A549 (cell line): ENCODE measurements around the gene CLCF1. TPM values are rescaled to one million over a fixed set of nuclear protein-coding genes. Genes with fewer than 3 reads are reported as not detected.

ENCODE experiments used
- ATAC-seq, 2 experiments: fragments of 200-7000 bp in 1 of 2; fragments of >200 bp in 1 of 2; cut with Nextera tagmentation in 1 of 2; cut with Tn5 transposase in 1 of 2; 3 replicates each; pipeline versions ENCODE4 v1.8.0 to v1.9.1; 2018 to 2020; ENCODE audit warnings: mild to moderate bottlenecking in 1 of 2, moderate library complexity in 1 of 2
- CTCF ChIA-PET: fragments of 300-600 bp; sonication (Branson Sonifier 250); formaldehyde crosslinking; extraction: SDS; loops from one replicate; lab custom pipeline; 2021; ENCODE audit warnings: antibody characterized with exemption, inconsistent platforms; lab: Yijun Ruan, JAX
- POLR2A ChIA-PET: fragments of 350-600 bp; formaldehyde crosslinking; extraction: SDS; loops from one replicate; lab custom pipeline; 2021; ENCODE audit warnings: antibody characterized with exemption, inconsistent platforms; lab: Yijun Ruan, JAX
- DNase-seq, 2 experiments: peaks; one replicate each; pipeline versions ENCODE4 v3.0.0 to v3.0.0-alpha.2; 2011 to 2016; ENCODE audit warnings: low read depth in 1 of 2, low spot score in 1 of 2
- FAIRE-seq: peaks from 2 replicates; lab custom pipeline; 2011; peaks lifted over from hg19 to GRCh38; lab: Jason Lieb, UNC
- H3K27ac ChIP-seq, 2 experiments: fragments of >200 bp; sonication (Bioruptor Twin); formaldehyde crosslinking; 3 replicates each; pipeline ENCODE4 v1.5.1; 2016 to 2017
- H3K4me1 ChIP-seq: fragments of >200 bp; sonication (Bioruptor Twin); formaldehyde crosslinking; 3 replicates; pipeline ENCODE4 v1.6.1; 2016
- H3K4me2 ChIP-seq: fragments of >200 bp; sonication (Bioruptor Twin); formaldehyde crosslinking; 3 replicates; pipeline ENCODE4 v1.6.1; 2016
- H3K4me3 ChIP-seq: fragments of >200 bp; sonication (Bioruptor Twin); formaldehyde crosslinking; 3 replicates; pipeline ENCODE4 v1.5.1; 2016
- H3K9me3 ChIP-seq: fragments of >200 bp; sonication (Bioruptor Twin); formaldehyde crosslinking; 3 replicates; pipeline ENCODE4 v1.6.1; 2016
- CBX8 ChIP-seq: fragments of 200-600 bp; sonication (generic); IDR thresholded peaks from 2 replicates; pipeline ENCODE4 v1.6.1; 2016
- CEBPB ChIP-seq, 2 experiments: fragments of >200 bp in 1 of 2; sonication (Bioruptor Twin) in 1 of 2; formaldehyde crosslinking in 1 of 2; IDR thresholded peaks; 2 replicates each; pipeline ENCODE4 v1.6.1; 2012 to 2016
- CHD4 ChIP-seq: fragments of 200-600 bp; sonication (generic); IDR thresholded peaks from 2 replicates; pipeline ENCODE4 v1.6.1; 2016; ENCODE audit warnings: antibody characterized with exemption, mild to moderate bottlenecking, borderline replicate concordance
- EHF ChIP-seq: fragments of 250-450 bp; sonication (Bioruptor Pico); IDR thresholded peaks from 2 replicates; pipeline ENCODE4 v1.5.0; 2020; ENCODE audit warnings: mild to moderate bottlenecking
- EHMT2 ChIP-seq: fragments of 200-600 bp; sonication (generic); IDR thresholded peaks from 2 replicates; pipeline ENCODE4 v1.6.1; 2016; ENCODE audit warnings: antibody characterized with exemption, low read depth, mild to moderate bottlenecking, moderate library complexity
- ELK1 ChIP-seq: fragments of 150-350 bp; IDR thresholded peaks from 2 replicates; pipeline ENCODE4 v1.6.1; 2014; ENCODE audit warnings: low read depth, mild to moderate bottlenecking, low read length
- FOXS1 ChIP-seq: fragments of 250-450 bp; sonication (Bioruptor Pico); IDR thresholded peaks from 2 replicates; pipeline ENCODE4 v1.5.0; 2020; ENCODE audit warnings: mild to moderate bottlenecking, moderate library complexity
- HES2 ChIP-seq: fragments of >200 bp; sonication (Bioruptor Twin); formaldehyde crosslinking; IDR thresholded peaks from 2 replicates; pipeline ENCODE4 v1.6.1; 2016
- HOXB5 ChIP-seq: fragments of 250-450 bp; sonication (Bioruptor Pico); IDR thresholded peaks from 2 replicates; pipeline ENCODE4 v1.5.0; 2020; ENCODE audit warnings: mild to moderate bottlenecking, moderate library complexity
- JUNB ChIP-seq: fragments of >200 bp; sonication (Bioruptor Twin); formaldehyde crosslinking; IDR thresholded peaks from 2 replicates; pipeline ENCODE4 v1.6.1; 2016
- KDM5A ChIP-seq: fragments of 200-600 bp; sonication (generic); IDR thresholded peaks from 2 replicates; pipeline ENCODE4 v1.6.1; 2016; ENCODE audit warnings: antibody characterized with exemption, mild to moderate bottlenecking
- MAX ChIP-seq: IDR thresholded peaks from 2 replicates; pipeline ENCODE4 v1.6.1; 2012
- MYC ChIP-seq: IDR thresholded peaks from 2 replicates; pipeline ENCODE4 v1.6.1; 2012; ENCODE audit warnings: mild to moderate bottlenecking, inconsistent platforms, low read length, improper control_type of control experiment, borderline replicate concordance
- NPAS2 ChIP-seq: fragments of 250-450 bp; sonication (Bioruptor Pico); IDR thresholded peaks from 2 replicates; pipeline ENCODE4 v1.8.0; 2022; ENCODE audit warnings: mild to moderate bottlenecking, moderate library complexity, borderline replicate concordance
- PHF8 ChIP-seq: fragments of 200-600 bp; sonication (generic); IDR thresholded peaks from 2 replicates; pipeline ENCODE4 v1.6.1; 2016; ENCODE audit warnings: low read depth, mild to moderate bottlenecking, antibody characterized with exemption, moderate library complexity, borderline replicate concordance
- POLR2AphosphoS2 ChIP-seq: conservative IDR thresholded peaks from 2 replicates; pipeline ENCODE4 v1.6.1; 2012; ENCODE audit warnings: low read length, improper control_type of control experiment, inconsistent platforms
- RAD21 ChIP-seq, 2 experiments: fragments of >200 bp in 1 of 2; sonication (Bioruptor Twin) in 1 of 2; formaldehyde crosslinking in 1 of 2; IDR thresholded peaks in 1 of 2; conservative IDR thresholded peaks in 1 of 2; 2 replicates in 1 of 2; 3 replicates in 1 of 2; pipeline ENCODE4 v1.6.1; 2012 to 2018; ENCODE audit warnings: inconsistent platforms in 1 of 2
- REST ChIP-seq: fragments of 200-600 bp; sonication (generic); IDR thresholded peaks from 2 replicates; pipeline ENCODE4 v1.6.1; 2016; ENCODE audit warnings: antibody characterized with exemption, mild to moderate bottlenecking, moderate library complexity
- ZFP36 ChIP-seq: fragments of 450-650 bp; IDR thresholded peaks from 2 replicates; pipeline ENCODE4 v1.6.1; 2014; ENCODE audit warnings: borderline replicate concordance; ENCODE audit not compliant: partially characterized antibody
- WGBS: methylation state at CpG from one replicate; pipeline ENCODE4 v1.1.6; 2017; ENCODE audit errors: missing lambda C conversion rate; 5-methylcytosine and 5-hydroxymethylcytosine counted together
- polyA plus RNA-seq, 4 experiments: library from polyadenylated mRNA; depleted of rRNA in 3 of 4; stranded (reverse); fragments of >200 nt; fragmentation: RNase III in 1 of 4; extraction: RNeasy Plus Mini Kit Qiagen cat#74134 plus additional on column Dnase treatment in 1 of 4; gene quantifications; 2 replicates in 3 of 4; 3 replicates in 1 of 4; pipeline ENCODE4 v1.2.3, GENCODE V29; 2011 to 2017
- TF ChIP-seq, protein P1 (sequence below): fragments of 250-450 bp; sonication (Bioruptor Pico); IDR thresholded peaks from 2 replicates; pipeline ENCODE4 v1.5.0; 2020; ENCODE audit warnings: low read depth, mild to moderate bottlenecking, moderate library complexity
- TF ChIP-seq, protein P2 (sequence below): fragments of 250-450 bp; sonication (Bioruptor Pico); IDR thresholded peaks from 2 replicates; pipeline ENCODE4 v1.5.0; 2021; ENCODE audit warnings: mild to moderate bottlenecking, moderate library complexity, borderline replicate concordance

Gene CLCF1
- polyA plus RNA-seq, 2 of the 4 experiments (the other 2 are of a cell fraction): 23.9 to 31.0 TPM

DNA sequence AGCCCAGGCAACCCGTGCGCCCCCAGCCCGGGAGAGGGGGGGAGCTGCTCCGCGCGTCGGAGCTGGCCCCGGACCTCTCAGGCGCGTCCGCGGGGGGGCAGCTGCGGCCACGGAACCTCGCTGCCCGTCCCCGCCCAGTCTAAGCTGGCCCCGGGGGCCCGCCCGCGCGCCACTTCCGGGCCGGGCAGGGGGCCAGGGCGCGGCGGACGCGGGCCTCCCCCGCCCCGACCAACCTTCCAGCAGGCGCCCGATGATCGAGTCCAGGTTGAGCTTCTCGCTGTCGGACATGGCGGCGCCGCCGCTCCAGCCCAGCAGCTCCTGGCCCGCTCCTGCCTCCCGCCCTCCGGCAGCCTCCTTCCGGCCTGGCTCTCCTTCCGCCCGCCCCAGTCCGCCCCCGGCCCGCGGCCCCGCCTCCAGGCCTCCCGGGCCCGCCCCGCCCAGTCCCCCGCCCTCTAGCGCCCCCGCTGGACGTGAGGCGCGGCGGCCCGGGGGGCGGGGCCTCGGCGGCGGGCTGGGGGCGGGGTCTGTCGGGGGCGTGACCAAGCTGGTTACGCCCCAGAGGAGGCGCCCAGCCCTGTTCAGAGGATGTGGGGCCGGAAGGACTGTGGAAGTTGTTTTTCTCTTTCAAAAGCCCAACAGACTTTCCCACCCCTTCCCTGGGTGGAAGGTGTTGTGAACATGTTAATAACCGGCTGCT lies 28.2 kb upstream of the CLCF1 start, which contains the start of gene PPP1CA (continued):
- TF ChIP-seq ELK1 (no peak), JUNB (no peak), MAX (no peak; the same call in 1 of the 2 replicates), ZFP36 (no peak), MYC (no peak; the same call in 1 of the 2 replicates)

- Histone ChIP-seq H3K4me3 (peak overlapping the region; percentile 80), H3K9me3 (no peaks in the 10 kb centered on the region), H3K4me1 (peaks cover 15% of the 10 kb centered on the region), H3K4me2 (peak overlapping the region; percentile 93), H3K27ac (peak overlapping the region; percentile 89 to 98)
- no peak for TF ChIP-seq EHMT2
- 0 out of 2 replicates have a peak, but pooled peaks have one; percentile 17 for TF ChIP-seq PHF8
- TF ChIP-seq FOXS1 (CRISPR knock-in tag): no peak
- no peak for TF ChIP-seq EHF
- TF ChIP-seq, protein P1, sequence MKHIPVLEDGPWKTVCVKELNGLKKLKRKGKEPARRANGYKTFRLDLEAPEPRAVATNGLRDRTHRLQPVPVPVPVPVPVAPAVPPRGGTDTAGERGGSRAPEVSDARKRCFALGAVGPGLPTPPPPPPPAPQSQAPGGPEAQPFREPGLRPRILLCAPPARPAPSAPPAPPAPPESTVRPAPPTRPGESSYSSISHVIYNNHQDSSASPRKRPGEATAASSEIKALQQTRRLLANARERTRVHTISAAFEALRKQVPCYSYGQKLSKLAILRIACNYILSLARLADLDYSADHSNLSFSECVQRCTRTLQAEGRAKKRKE (CRISPR knock-in tag): no peak
- TF ChIP-seq POLR2AphosphoS2: 0 out of 2 replicates have a peak, but pooled peaks have one; percentile 69
- ATAC-seq: peak; percentile 1 to 10; a peak in 4 of 6 replicates
- ChIA-PET CTCF (interaction anchor here (0.6 to 46.2 kb wide), 29 partner anchors 12 to 397 kb away, joined by 3 to 1913 read pairs (median 4); partner anchors contain the start of genes CARNS1, CLCF1, GPR152 and POLD4), POLR2A (interaction anchor here (0.7 to 2.2 kb wide), 20 partner anchors 9 to 162 kb away, joined by 3 to 21 read pairs (median 6); partner anchors contain the start of genes AIP, PITPNM1, POLD4 and PTPRCAP)
- FAIRE-seq: no peak
- 12% methylated on average over 7 of the region's 27 CpGs for WGBS
- no peak for DNase-seq
These were observed 27.6 kb upstream of the CLCF1 start for GRCh38 chr11:67400942-67401494.

DNA sequence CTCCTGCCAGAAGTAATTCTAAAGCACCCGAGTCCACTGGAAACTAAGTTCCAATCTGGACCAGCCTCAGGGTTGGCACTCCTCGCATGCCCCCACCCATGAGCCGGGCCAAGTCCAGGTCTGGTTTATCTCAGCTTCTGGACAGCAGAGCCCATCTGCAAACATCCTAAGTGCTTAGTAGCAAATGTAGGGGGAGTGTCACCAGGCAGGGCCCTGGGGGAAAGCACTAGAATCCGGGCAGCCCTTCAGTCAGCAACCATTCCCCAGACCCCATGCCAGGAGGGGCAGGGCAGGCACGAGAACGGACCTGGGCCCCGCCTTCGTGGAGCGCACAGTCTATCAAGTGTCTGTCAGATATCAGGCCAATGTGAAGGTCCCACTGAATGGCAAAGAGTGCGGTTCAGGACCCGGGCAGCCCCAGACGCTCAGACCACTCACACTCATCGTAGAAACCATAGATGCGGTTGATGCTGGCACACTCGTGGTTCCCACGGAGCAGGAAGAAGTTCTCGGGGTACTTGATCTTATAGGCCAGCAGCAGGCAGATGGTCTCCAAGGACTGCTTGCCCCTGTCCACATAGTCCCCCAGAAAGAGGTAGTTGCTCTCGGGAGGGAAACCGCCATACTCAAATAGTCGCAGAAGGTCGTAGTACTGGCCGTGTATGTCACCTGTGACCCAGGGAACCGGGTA lies 27.0 kb upstream of the CLCF1 start:
- no peak for FAIRE-seq

More for the DNA sequence above, 27.0 kb upstream of the CLCF1 start:
- CTCF ChIA-PET: interaction anchor here (0.9 to 46.2 kb wide), 14 partner anchors 13 to 172 kb away, joined by 3 to 1913 read pairs (median 8); partner anchors contain the start of genes CARNS1, CLCF1, POLD4 and RAD9A
- Histone ChIP-seq H3K4me3 (peak overlapping the region; percentile 80), H3K4me1 (peaks cover 15% of the 10 kb centered on the region), H3K4me2 (peak overlapping the region; percentile 93), H3K27ac (peak overlapping the region; percentile 89 to 98)
- TF ChIP-seq, protein P2, sequence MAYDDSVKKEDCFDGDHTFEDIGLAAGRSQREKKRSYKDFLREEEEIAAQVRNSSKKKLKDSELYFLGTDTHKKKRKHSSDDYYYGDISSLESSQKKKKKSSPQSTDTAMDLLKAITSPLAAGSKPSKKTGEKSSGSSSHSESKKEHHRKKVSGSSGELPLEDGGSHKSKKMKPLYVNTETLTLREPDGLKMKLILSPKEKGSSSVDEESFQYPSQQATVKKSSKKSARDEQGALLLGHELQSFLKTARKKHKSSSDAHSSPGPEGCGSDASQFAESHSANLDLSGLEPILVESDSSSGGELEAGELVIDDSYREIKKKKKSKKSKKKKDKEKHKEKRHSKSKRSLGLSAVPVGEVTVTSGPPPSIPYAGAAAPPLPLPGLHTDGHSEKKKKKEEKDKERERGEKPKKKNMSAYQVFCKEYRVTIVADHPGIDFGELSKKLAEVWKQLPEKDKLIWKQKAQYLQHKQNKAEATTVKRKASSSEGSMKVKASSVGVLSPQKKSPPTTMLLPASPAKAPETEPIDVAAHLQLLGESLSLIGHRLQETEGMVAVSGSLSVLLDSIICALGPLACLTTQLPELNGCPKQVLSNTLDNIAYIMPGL (CRISPR knock-in tag): no peak
- no peak for TF ChIP-seq POLR2AphosphoS2
- no peak for TF ChIP-seq CBX8
- TF ChIP-seq JUNB: no peak
- TF ChIP-seq REST: no peak
- no peak for TF ChIP-seq CHD4
- no peak for TF ChIP-seq NPAS2 (CRISPR knock-in tag)
- TF ChIP-seq RAD21 (conservative IDR thresholded peaks at IDR 0.05 in 1 of 2, IDR thresholded peaks at IDR 0.05 in 1 of 2): no peak
- no peak for TF ChIP-seq MAX
- no peak for TF ChIP-seq HES2
- TF ChIP-seq HOXB5: no peak
- no peak for TF ChIP-seq KDM5A
- TF ChIP-seq CEBPB (IDR thresholded peaks at IDR 0.05): no peak
- TF ChIP-seq, all 56 proteins: peak for 0
- 71% methylated on average over 23 of the region's 23 CpGs for WGBS
- ATAC-seq (no peak), DNase-seq (no peak)
- H3K9me3 ChIP-seq: no peaks in the 10 kb centered on the region
- POLR2A ChIA-PET: interaction anchor here (1.4 to 2.2 kb wide), 5 partner anchors 26 to 65 kb away, joined by 3 to 12 read pairs (median 5); partner anchors contain the start of gene PTPRCAP
